Measurements from ENCODE around the gene AGPAT1. TPM values are rescaled to one million over a fixed set of nuclear protein-coding genes. Genes with fewer than 3 reads are reported as not detected.

AGPAT1 gene
- total and polyA plus RNA-seq, 2 of the 13 experiments (the other 11 are each of a cell fraction or from before 2014, with no cell fraction given) = 51.3 to 139 TPM

DNA sequence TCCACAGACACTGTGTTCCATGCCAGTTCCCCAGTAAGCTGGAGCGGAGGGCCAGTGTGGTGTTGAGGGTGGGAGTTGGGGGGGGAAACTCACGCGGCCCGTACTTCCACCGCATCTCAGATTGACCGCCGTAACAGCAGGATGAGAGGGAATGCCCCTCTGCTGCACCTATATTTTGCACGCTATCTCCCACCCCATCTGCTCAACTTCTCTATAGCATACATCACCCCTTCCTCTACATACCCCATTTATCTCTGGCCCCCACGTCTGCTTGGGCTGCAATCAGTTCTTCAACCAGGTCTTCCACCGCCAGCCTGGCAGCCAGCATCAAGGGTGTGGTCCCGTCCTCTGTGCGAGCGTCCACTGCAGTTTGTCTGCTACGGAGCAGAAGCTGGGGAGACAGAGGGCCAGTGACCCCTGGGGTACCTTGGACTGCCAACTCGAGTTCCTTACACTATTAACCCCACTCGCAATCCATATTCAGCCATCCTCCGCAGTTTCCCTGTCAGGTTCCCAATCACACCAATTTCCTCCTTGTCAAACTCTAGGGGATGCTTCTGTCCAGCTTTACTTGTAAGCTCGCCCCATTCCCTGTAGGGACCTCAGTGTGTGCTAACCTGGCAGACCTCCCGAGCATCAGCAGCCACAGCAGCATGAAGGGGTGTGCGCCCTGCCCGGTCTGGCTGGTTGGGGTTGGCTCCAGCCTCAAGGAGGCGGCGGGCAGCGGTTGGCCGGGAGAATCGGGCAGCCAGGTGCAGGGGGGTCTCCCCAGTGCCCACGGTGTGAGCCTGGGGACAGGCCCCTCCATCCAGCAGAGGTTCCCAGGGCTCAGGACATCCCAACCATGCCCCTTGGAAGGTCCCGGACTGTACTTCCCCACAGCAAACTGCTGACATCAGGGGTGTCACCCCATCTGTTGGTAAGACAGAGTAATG, 21.1 kb upstream of the AGPAT1 start (continued):
- TF ChIP-seq ZNF652 (CRISPR knock-in tag; IDR thresholded peaks at IDR 0.05; ENCODE audit: borderline replicate concordance, low read depth) (0 out of 2 replicates have a peak, but pooled peaks have one; percentile 1), TRIM24 (CRISPR knock-in tag; IDR thresholded peaks at IDR 0.05) (no peak), NFATC3 (CRISPR knock-in tag; IDR thresholded peaks at IDR 0.05) (no peak), FOXP1 (IDR thresholded peaks at IDR 0.05) (no peak), FOXP1 (CRISPR knock-in tag; IDR thresholded peaks at IDR 0.05) (no peak), MED13 (CRISPR knock-in tag; IDR thresholded peaks at IDR 0.05) (0 out of 2 replicates have a peak, but pooled peaks have one; percentile 12), CSRNP2 (CRISPR knock-in tag; conservative IDR thresholded peaks at IDR 0.05; ENCODE audit: low read depth) (no peak), MTF2 (CRISPR knock-in tag; IDR thresholded peaks at IDR 0.05; ENCODE audit: borderline replicate concordance) (no peak), ZBTB4 (CRISPR knock-in tag; IDR thresholded peaks at IDR 0.05; ENCODE audit: borderline replicate concordance) (peak; percentile 32; the same call in 1 of the 2 replicates), GATAD2A (CRISPR knock-in tag; IDR thresholded peaks at IDR 0.05) (no peak), MTA3 (CRISPR knock-in tag; IDR thresholded peaks at IDR 0.05) (no peak), HNF1A (IDR thresholded peaks at IDR 0.05; ENCODE audit: low read depth) (no peak), HNF1A (CRISPR knock-in tag; IDR thresholded peaks at IDR 0.05; ENCODE audit: borderline replicate concordance) (no peak), RARG (CRISPR knock-in tag; IDR thresholded peaks at IDR 0.05; ENCODE audit: low read depth) (no peak), ZNF614 (CRISPR knock-in tag; IDR thresholded peaks at IDR 0.05; ENCODE audit: borderline replicate concordance) (no peak), ZBTB38 (CRISPR knock-in tag; IDR thresholded peaks at IDR 0.05) (peak; percentile 97), ZNF160 (CRISPR knock-in tag; IDR thresholded peaks at IDR 0.05) (no peak; the same call in 1 of the 2 replicates), ZNF674 (CRISPR knock-in tag; IDR thresholded peaks at IDR 0.05; ENCODE audit: low read depth) (no peak), CENPT (CRISPR knock-in tag; IDR thresholded peaks at IDR 0.05; ENCODE audit: low read depth) (no peak)
- TF ChIP-seq, protein P1, sequence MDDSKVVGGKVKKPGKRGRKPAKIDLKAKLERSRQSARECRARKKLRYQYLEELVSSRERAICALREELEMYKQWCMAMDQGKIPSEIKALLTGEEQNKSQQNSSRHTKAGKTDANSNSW (CRISPR knock-in tag; IDR thresholded peaks at IDR 0.05; ENCODE audit: borderline replicate concordance) = no peak
